Progenitor cell of endocrine pancreas (in vitro differentiated cells): ENCODE data around the gene LYPLAL1. TPM values are rescaled to one million over a fixed set of nuclear protein-coding genes. Genes with fewer than 3 reads are reported as not detected.

Experiments
- DNase-seq: peaks from one replicate; pipeline ENCODE4 v3.0.0; 2021; ENCODE audit warnings: low spot score; ENCODE audit not compliant: unreplicated experiment
- H3K27ac Mint-ChIP-seq: 2 replicates; pipeline ENCODE4 v1.8.0; 2021; ENCODE audit warnings: mild to moderate bottlenecking, moderate library complexity, mixed read lengths
- H3K27me3 Mint-ChIP-seq: 2 replicates; pipeline ENCODE4 v1.8.0; 2021; ENCODE audit warnings: mixed read lengths
- H3K36me3 Mint-ChIP-seq: 2 replicates; pipeline ENCODE4 v1.8.0; 2022; ENCODE audit warnings: mixed read lengths; ENCODE audit not compliant: insufficient read depth
- H3K4me1 Mint-ChIP-seq: 2 replicates; pipeline ENCODE4 v1.8.0; 2021; ENCODE audit warnings: low read depth, mixed read lengths
- H3K4me3 Mint-ChIP-seq: 2 replicates; pipeline ENCODE4 v1.8.0; 2021; ENCODE audit warnings: low read depth, mild to moderate bottlenecking, moderate library complexity, mixed read lengths
- H3K9me3 Mint-ChIP-seq: 2 replicates; pipeline ENCODE4 v1.8.0; 2021; ENCODE audit warnings: low read depth, mixed read lengths
- total RNA-seq: library from RNA; stranded (reverse); gene quantifications from 2 replicates; pipeline ENCODE4 v1.2.1, GENCODE V29; 2021
- TF ChIP-seq, protein P1 (sequence below): fragments of 200-600 bp; sonication (generic); IDR thresholded peaks from one replicate; pipeline ENCODE4 v1.5.0; 2021; ENCODE audit warnings: antibody characterized with exemption, mild to moderate bottlenecking; ENCODE audit not compliant: unreplicated experiment

Gene LYPLAL1
- total RNA-seq, 1 donor from 2014 or later = 33.0 TPM

DNA sequence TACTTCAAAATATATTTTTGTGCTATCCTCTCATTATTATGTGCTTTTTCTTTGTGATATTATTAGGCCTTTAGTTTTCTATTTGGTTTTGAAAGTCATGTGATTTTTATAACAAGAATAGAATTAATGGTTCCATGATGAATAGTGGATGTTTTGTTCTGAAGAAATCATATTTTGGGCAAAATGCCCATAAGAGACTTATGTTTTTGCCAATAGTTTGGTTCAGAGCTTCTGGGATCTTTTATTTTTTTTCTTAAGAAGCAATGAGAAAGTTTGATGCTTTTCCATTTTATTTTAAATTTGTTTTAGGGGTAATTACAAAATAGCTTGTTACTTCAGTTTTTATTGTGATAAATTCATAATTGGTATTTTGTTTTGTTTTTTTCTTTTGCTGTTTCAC, 49.8 kb downstream of the LYPLAL1 start:
- DNase-seq = no peak
- Mint-ChIP-seq H3K27me3 (no peaks in the 10 kb centered on the region), H3K36me3 (peaks cover 21% of the 10 kb centered on the region), H3K9me3 (no peaks in the 10 kb centered on the region), H3K27ac (no peak overlapping the region), H3K4me3 (no peak overlapping the region), H3K4me1 (no peaks in the 10 kb centered on the region)
- TF ChIP-seq, protein P1, sequence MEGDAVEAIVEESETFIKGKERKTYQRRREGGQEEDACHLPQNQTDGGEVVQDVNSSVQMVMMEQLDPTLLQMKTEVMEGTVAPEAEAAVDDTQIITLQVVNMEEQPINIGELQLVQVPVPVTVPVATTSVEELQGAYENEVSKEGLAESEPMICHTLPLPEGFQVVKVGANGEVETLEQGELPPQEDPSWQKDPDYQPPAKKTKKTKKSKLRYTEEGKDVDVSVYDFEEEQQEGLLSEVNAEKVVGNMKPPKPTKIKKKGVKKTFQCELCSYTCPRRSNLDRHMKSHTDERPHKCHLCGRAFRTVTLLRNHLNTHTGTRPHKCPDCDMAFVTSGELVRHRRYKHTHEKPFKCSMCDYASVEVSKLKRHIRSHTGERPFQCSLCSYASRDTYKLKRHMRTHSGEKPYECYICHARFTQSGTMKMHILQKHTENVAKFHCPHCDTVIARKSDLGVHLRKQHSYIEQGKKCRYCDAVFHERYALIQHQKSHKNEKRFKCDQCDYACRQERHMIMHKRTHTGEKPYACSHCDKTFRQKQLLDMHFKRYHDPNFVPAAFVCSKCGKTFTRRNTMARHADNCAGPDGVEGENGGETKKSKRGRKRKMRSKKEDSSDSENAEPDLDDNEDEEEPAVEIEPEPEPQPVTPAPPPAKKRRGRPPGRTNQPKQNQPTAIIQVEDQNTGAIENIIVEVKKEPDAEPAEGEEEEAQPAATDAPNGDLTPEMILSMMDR = no peak

DNA sequence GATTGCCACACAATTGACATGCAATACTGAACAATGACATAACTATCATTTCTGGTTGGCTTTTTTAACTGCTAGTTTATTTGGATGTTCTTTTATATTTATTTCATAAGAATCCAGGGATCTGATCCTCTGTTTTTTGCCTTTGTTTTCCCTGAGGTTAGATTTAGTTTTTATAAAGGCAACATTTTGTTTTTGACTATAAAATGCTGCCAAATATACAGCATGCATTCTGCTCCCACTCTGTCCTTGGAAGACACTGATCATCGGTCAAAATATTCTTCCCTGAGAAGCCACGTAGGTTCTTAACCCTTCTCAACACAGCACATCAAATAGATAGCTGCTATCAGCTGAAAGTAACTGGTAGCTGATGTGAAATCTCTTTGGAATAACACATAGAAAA, 52.5 kb downstream of the LYPLAL1 start:
- Mint-ChIP-seq H3K4me3 (no peak overlapping the region), H3K4me1 (no peaks in the 10 kb centered on the region)

DNA sequence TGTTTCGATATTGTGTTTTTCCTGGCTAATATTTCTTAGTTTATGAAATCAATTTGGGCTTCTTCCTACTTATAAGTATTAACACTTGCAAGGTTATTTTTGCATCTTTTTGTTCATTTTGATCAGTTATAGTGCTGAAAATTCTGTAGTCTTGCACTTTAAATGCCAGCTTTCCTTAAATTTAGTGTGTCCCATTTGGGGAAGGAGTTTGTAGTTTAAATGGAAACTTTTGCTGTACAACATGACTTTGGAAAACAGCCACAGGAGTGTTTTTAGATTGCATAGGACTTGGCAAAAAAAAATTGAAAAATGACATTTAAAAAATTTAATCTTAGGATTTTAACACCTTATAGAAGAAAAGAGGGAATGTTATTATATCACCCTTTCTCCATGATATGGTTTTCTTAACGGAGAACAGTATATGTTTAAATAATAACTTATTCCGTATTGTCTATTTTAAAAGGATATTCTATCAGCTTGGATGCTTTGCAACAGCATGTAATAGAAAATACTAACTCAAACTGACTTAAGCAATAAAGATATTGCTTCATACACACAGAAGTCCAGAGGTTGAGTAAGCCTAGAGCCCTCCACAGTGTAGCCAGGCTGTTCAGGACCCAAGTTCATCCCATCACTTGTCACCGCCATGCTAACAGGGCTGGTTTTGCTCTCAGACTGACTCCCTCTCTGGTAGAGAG, 53.8 kb downstream of the LYPLAL1 start:
- TF ChIP-seq, protein P1 = no peak
- Mint-ChIP-seq H3K27ac (no peak overlapping the region), H3K27me3 (no peaks in the 10 kb centered on the region)

More for the DNA sequence above, 52.5 kb downstream of the LYPLAL1 start:
- Mint-ChIP-seq H3K27me3 (no peaks in the 10 kb centered on the region), H3K27ac (no peak overlapping the region), H3K36me3 (peaks cover 18% of the 10 kb centered on the region), H3K9me3 (no peaks in the 10 kb centered on the region)
- TF ChIP-seq, protein P1 = no peak
- DNase-seq = no peak

DNA sequence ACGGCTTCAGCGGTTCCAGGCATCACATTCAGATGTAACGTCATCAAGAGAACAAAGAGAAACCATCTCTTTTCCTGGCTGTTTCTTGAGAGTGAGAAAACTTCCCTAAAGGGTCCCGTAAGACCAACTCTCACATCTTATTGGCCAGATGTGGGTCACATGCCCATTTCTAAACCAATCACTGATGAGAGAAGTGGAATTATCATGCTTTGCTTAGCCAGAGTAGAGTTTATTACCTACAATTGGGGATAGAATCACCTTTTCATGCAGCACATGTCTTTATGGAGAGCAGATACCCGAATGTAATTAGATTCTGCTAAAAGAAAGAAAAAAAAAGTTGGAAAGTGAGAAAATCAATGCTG, 54.4 kb downstream of the LYPLAL1 start:
- DNase-seq = no peak
- H3K27me3 Mint-ChIP-seq = no peaks in the 10 kb centered on the region
- H3K27ac Mint-ChIP-seq = no peak overlapping the region
- TF ChIP-seq, protein P1 = no peak
- H3K4me3 Mint-ChIP-seq = no peak overlapping the region
- H3K36me3 Mint-ChIP-seq = peaks cover 11% of the 10 kb centered on the region
- H3K9me3 Mint-ChIP-seq = no peaks in the 10 kb centered on the region
- H3K4me1 Mint-ChIP-seq = no peaks in the 10 kb centered on the region

More for the DNA sequence above, 53.8 kb downstream of the LYPLAL1 start:
- Mint-ChIP-seq H3K9me3 (no peaks in the 10 kb centered on the region), H3K4me1 (no peaks in the 10 kb centered on the region), H3K36me3 (peaks cover 13% of the 10 kb centered on the region), H3K4me3 (no peak overlapping the region)
- no peak for DNase-seq

DNA sequence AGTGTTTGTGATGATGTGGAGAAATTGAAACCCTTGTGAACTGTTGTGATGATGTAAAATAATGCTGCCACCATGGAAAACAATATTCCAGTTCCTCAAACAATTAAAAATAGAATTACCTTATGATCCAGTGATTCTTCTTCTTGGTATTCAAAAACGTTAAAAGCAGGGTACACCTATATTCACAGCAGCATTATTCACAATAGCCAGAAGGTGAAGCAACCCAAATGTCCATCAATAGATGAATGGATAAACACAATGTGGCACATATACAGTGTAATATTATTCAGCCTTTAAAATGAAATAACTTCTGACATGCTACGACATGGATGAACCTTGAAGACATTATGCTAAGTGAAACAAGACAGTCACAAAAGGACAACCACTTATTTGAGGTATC, 59.2 kb downstream of the LYPLAL1 start:
- H3K4me1 Mint-ChIP-seq = peaks cover 7% of the 10 kb centered on the region
- peaks cover 10% of the 10 kb centered on the region for H3K36me3 Mint-ChIP-seq
- no peaks in the 10 kb centered on the region for H3K9me3 Mint-ChIP-seq
- no peak for DNase-seq
- H3K27ac Mint-ChIP-seq = no peak overlapping the region
- no peak overlapping the region for H3K4me3 Mint-ChIP-seq
- TF ChIP-seq, protein P1 = no peak
- H3K27me3 Mint-ChIP-seq = no peaks in the 10 kb centered on the region
